Mesenchymal stem cell (in vitro differentiated cells and primary cell): ENCODE data around the gene SPNS2.

Source experiments
- DNase-seq: peaks from one replicate; pipeline ENCODE4 v3.0.0-alpha.2; 2013
- H2AFZ ChIP-seq: one replicate; pipeline ENCODE4 v1.6.1; 2013; ENCODE audit warnings: low read depth, mild to moderate bottlenecking, control low read depth, inconsistent platforms, low read length, moderate library complexity
- H2AK5ac ChIP-seq: 2 replicates; pipeline ENCODE4 v1.6.1; 2013; ENCODE audit warnings: low read length, moderate library complexity, mild to moderate bottlenecking, inconsistent platforms; ENCODE audit not compliant: severe bottlenecking
- H2BK120ac ChIP-seq: one replicate; pipeline ENCODE4 v1.6.1; 2013; ENCODE audit warnings: low read depth, mild to moderate bottlenecking, inconsistent platforms, low read length, moderate library complexity
- H2BK12ac ChIP-seq, 2 experiments: one replicate each; pipeline ENCODE4 v1.6.1; 2013; ENCODE audit warnings: inconsistent platforms in 2 of 2, low read length in 2 of 2, mild to moderate bottlenecking in 2 of 2, moderate library complexity in 2 of 2, control low read depth in 1 of 2
- H2BK15ac ChIP-seq: one replicate; pipeline ENCODE4 v1.6.1; 2013; ENCODE audit warnings: mild to moderate bottlenecking, low read depth, inconsistent platforms; ENCODE audit not compliant: poor library complexity, severe bottlenecking
- H2BK5ac ChIP-seq: 2 replicates; pipeline ENCODE4 v1.6.1; 2013; ENCODE audit warnings: low read depth, mild to moderate bottlenecking, low read length, control low read depth, inconsistent platforms; ENCODE audit not compliant: poor library complexity, severe bottlenecking
- H3K14ac ChIP-seq, 2 experiments: one replicate each; pipeline ENCODE4 v1.6.1; 2013; ENCODE audit warnings: inconsistent platforms in 2 of 2, low read length in 2 of 2, control low read depth in 1 of 2, mild to moderate bottlenecking in 1 of 2, moderate library complexity in 1 of 2
- H3K18ac ChIP-seq, 2 experiments: one replicate each; pipeline ENCODE4 v1.6.1; 2013; ENCODE audit warnings: inconsistent platforms in 2 of 2, low read length in 2 of 2, control low read depth in 1 of 2, low read depth in 1 of 2, mild to moderate bottlenecking in 1 of 2
- H3K23ac ChIP-seq, 2 experiments: one replicate each; pipeline ENCODE4 v1.6.1; 2013; ENCODE audit warnings: inconsistent platforms in 2 of 2, low read length in 2 of 2, mild to moderate bottlenecking in 2 of 2, moderate library complexity in 2 of 2, control low read depth in 1 of 2
- H3K27ac ChIP-seq: 2 replicates; pipeline ENCODE4 v1.5.1; 2013; ENCODE audit warnings: mild to moderate bottlenecking, moderate library complexity, low read length, control low read depth, inconsistent platforms; ENCODE audit not compliant: poor library complexity, severe bottlenecking
- H3K27me3 ChIP-seq, 2 experiments: 2 replicates each; pipeline versions ENCODE4 v1.6.1 to v1.7.0; 2013; ENCODE audit warnings: low read length in 2 of 2, mild to moderate bottlenecking in 2 of 2, moderate library complexity in 2 of 2, control low read depth in 1 of 2, inconsistent platforms in 1 of 2; ENCODE audit not compliant: control insufficient read depth in 1 of 2, insufficient read depth in 1 of 2
- H3K36me3 ChIP-seq, 2 experiments: 2 replicates each; pipeline versions ENCODE4 v1.6.1 to v1.7.0; 2013; ENCODE audit warnings: low read length in 2 of 2, control low read depth in 1 of 2, inconsistent platforms in 1 of 2, low read depth in 1 of 2, mild to moderate bottlenecking in 1 of 2; ENCODE audit not compliant: insufficient read depth in 2 of 2, control insufficient read depth in 1 of 2
- H3K4ac ChIP-seq, 2 experiments: one replicate each; pipeline ENCODE4 v1.6.1; 2013; ENCODE audit warnings: inconsistent platforms in 2 of 2, low read length in 2 of 2, mild to moderate bottlenecking in 2 of 2, moderate library complexity in 2 of 2, control low read depth in 1 of 2, low read depth in 1 of 2
- H3K4me1 ChIP-seq: 2 replicates; pipeline ENCODE4 v1.6.1; 2013; ENCODE audit warnings: low read depth, low read length, control low read depth; ENCODE audit not compliant: control insufficient read depth, insufficient read depth
- H3K4me2 ChIP-seq: 2 replicates; pipeline ENCODE4 v1.6.1; 2013; ENCODE audit warnings: low read length, mild to moderate bottlenecking, inconsistent platforms; ENCODE audit not compliant: poor library complexity, severe bottlenecking
- H3K4me3 ChIP-seq, 2 experiments: 2 replicates each; pipeline versions ENCODE4 v1.5.1 to v1.7.0; 2013; ENCODE audit warnings: low read length in 2 of 2, mild to moderate bottlenecking in 2 of 2, control low read depth in 1 of 2, low read depth in 1 of 2; ENCODE audit not compliant: insufficient read depth in 1 of 2
- H3K79me1 ChIP-seq: replicated peaks from 2 replicates; pipeline ENCODE4 v1.6.1; 2013; ENCODE audit warnings: mild to moderate bottlenecking, control low read depth, low read length, inconsistent platforms; ENCODE audit not compliant: poor library complexity, severe bottlenecking
- H3K9ac ChIP-seq: 2 replicates; pipeline ENCODE4 v1.7.0; 2013; ENCODE audit warnings: mild to moderate bottlenecking, low read length, moderate library complexity
- H3K9me3 ChIP-seq: 2 replicates; pipeline ENCODE4 v1.7.0; 2013; ENCODE audit warnings: mild to moderate bottlenecking, low read length; ENCODE audit not compliant: control insufficient read depth
- H4K8ac ChIP-seq: one replicate; pipeline ENCODE4 v1.6.1; 2013; ENCODE audit warnings: inconsistent platforms, mild to moderate bottlenecking, low read length, moderate library complexity
- H4K91ac ChIP-seq: one replicate; pipeline ENCODE4 v1.6.1; 2013; ENCODE audit warnings: mild to moderate bottlenecking, low read length, inconsistent platforms
- WGBS: methylation state at CpG from one replicate; pipeline ENCODE4 v1.1.7; 2013; ENCODE audit warnings: mixed read lengths; 5-methylcytosine and 5-hydroxymethylcytosine counted together

The SPNS2 gene

GRCh38 chr17:4547118-4547906 lies 48.6 kb downstream of the SPNS2 start:
- H3K4ac ChIP-seq: no peak overlapping the region
- H2BK15ac ChIP-seq: no peak overlapping the region
- WGBS: 95% methylated on average over 17 of the region's 17 CpGs
- H3K9ac ChIP-seq: no peak overlapping the region
- H4K91ac ChIP-seq: no peak overlapping the region
- H3K14ac ChIP-seq: no peak overlapping the region
- no peak for DNase-seq
- no peak overlapping the region for H2BK120ac ChIP-seq
- H4K8ac ChIP-seq: no peak overlapping the region
- H2AFZ ChIP-seq: no peak overlapping the region
- peaks cover 24% of the 10 kb centered on the region for H3K4me1 ChIP-seq
- H3K4me2 ChIP-seq: no peak overlapping the region
- H3K18ac ChIP-seq: no peak overlapping the region
- no peak overlapping the region for H2BK5ac ChIP-seq
- no peak overlapping the region for H2BK12ac ChIP-seq
- H3K36me3 ChIP-seq: peaks cover 91 to 100% of the 10 kb centered on the region in 2 experiments
- H3K79me1 ChIP-seq: peaks cover 33% of the 10 kb centered on the region
- no peak overlapping the region for H3K4me3 ChIP-seq
- H3K23ac ChIP-seq: no peak overlapping the region
- H3K27me3 ChIP-seq: no peaks in the 10 kb centered on the region
- H3K9me3 ChIP-seq: no peaks in the 10 kb centered on the region
- no peak overlapping the region for H3K27ac ChIP-seq
- H2AK5ac ChIP-seq: no peak overlapping the region

DNA sequence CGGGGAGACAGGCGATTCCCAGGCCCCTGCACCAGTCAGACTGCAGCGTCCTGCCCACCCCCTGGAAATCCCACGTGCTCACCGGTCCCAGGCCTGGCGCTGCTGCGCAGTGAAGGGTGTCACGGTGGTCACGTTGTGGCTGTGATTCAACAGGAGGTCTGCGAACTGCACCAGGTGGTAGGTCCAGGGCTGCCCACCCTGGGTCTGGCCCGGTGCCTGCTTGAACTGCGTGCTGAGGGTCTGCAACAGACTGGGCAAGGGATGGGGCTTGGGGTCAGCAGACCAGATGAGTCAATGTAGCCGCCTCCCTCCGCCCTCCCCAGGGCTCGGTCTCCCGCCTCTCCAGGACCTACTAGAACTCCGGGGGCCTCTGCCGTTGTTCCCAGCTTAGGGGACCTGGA lies 49.4 kb downstream of the SPNS2 start:
- H2AFZ ChIP-seq: no peak overlapping the region
- no peak overlapping the region for H2BK5ac ChIP-seq
- no peak overlapping the region for H2AK5ac ChIP-seq
- no peak overlapping the region for H3K18ac ChIP-seq
- no peak overlapping the region for H4K91ac ChIP-seq
- peaks cover 24% of the 10 kb centered on the region for H3K4me1 ChIP-seq
- peaks cover 38% of the 10 kb centered on the region for H3K79me1 ChIP-seq
- H3K4ac ChIP-seq: no peak overlapping the region
- no peak overlapping the region for H3K23ac ChIP-seq
- H3K27ac ChIP-seq: no peak overlapping the region
- no peak overlapping the region for H3K4me2 ChIP-seq
- H3K36me3 ChIP-seq: peaks cover 91 to 99% of the 10 kb centered on the region in 2 experiments
- no peak overlapping the region for H3K4me3 ChIP-seq
- 95% methylated on average over 18 of the region's 18 CpGs for WGBS
- no peaks in the 10 kb centered on the region for H3K9me3 ChIP-seq
- no peak overlapping the region for H4K8ac ChIP-seq
- H2BK120ac ChIP-seq: no peak overlapping the region
- no peak overlapping the region for H3K14ac ChIP-seq
- H2BK15ac ChIP-seq: no peak overlapping the region
- H3K9ac ChIP-seq: no peak overlapping the region
- no peak overlapping the region for H2BK12ac ChIP-seq
- H3K27me3 ChIP-seq: no peaks in the 10 kb centered on the region
- no peak for DNase-seq

GRCh38 chr17:4548721-4549531 lies 50.2 kb downstream of the SPNS2 start:
- Histone ChIP-seq H2BK120ac (no peak overlapping the region), H2BK12ac (no peak overlapping the region), H4K8ac (no peak overlapping the region), H2BK15ac (no peak overlapping the region), H2BK5ac (no peak overlapping the region), H3K23ac (no peak overlapping the region), H2AK5ac (no peak overlapping the region), H3K9me3 (no peaks in the 10 kb centered on the region), H4K91ac (no peak overlapping the region), H3K27ac (no peak overlapping the region), H3K36me3 (peaks cover 90 to 97% of the 10 kb centered on the region in 2 experiments), H3K79me1 (peaks cover 43% of the 10 kb centered on the region), H3K27me3 (no peaks in the 10 kb centered on the region), H3K14ac (no peak overlapping the region), H3K18ac (no peak overlapping the region), H3K4me2 (no peak overlapping the region), H3K9ac (no peak overlapping the region), H3K4me1 (peaks cover 28% of the 10 kb centered on the region), H3K4me3 (no peak overlapping the region), H3K4ac (no peak overlapping the region), H2AFZ (no peak overlapping the region)
- WGBS: 86% methylated on average over 24 of the region's 24 CpGs
- no peak for DNase-seq

GRCh38 chr17:4549781-4550533 lies 51.3 kb downstream of the SPNS2 start:
- no peak overlapping the region for H3K4ac ChIP-seq
- no peak overlapping the region for H4K8ac ChIP-seq
- H3K18ac ChIP-seq: no peak overlapping the region
- 95% methylated on average over 25 of the region's 25 CpGs for WGBS
- H3K4me3 ChIP-seq: no peak overlapping the region
- no peak for DNase-seq
- H3K4me1 ChIP-seq: peaks cover 36% of the 10 kb centered on the region
- H2AFZ ChIP-seq: no peak overlapping the region
- H3K9ac ChIP-seq: no peak overlapping the region
- no peak overlapping the region for H3K4me2 ChIP-seq
- H3K23ac ChIP-seq: no peak overlapping the region
- no peak overlapping the region for H2BK5ac ChIP-seq
- no peaks in the 10 kb centered on the region for H3K27me3 ChIP-seq
- no peak overlapping the region for H4K91ac ChIP-seq
- H2BK15ac ChIP-seq: no peak overlapping the region
- no peak overlapping the region for H2AK5ac ChIP-seq
- no peak overlapping the region for H3K27ac ChIP-seq
- peaks cover 85 to 88% of the 10 kb centered on the region in 2 experiments for H3K36me3 ChIP-seq
- H2BK120ac ChIP-seq: no peak overlapping the region
- H3K9me3 ChIP-seq: no peaks in the 10 kb centered on the region
- H3K79me1 ChIP-seq: peaks cover 49% of the 10 kb centered on the region
- H3K14ac ChIP-seq: no peak overlapping the region
- H2BK12ac ChIP-seq: no peak overlapping the region
